Endometrial microvascular endothelial cells (primary cell): Measurements from ENCODE around the gene PLCH2. TPM values are rescaled to one million over a fixed set of nuclear protein-coding genes. Genes with fewer than 3 reads are reported as not detected.
"Not testable (repeated sequence)": the region's sequence is repeated elsewhere in the genome, so short reads cannot be mapped to it uniquely, and the experiment has no call there.

Experiments
- in situ Hi-C: cut with HindIII; loops from 2 replicates; pipeline ENCODE4 v1.10.0; 2017; ENCODE audit warnings: low sequenced_read_pairs, low pct_unique_long_range_greater_than_20kb; ENCODE audit errors: inconsistent ontology term
- total RNA-seq: library from RNA; depleted of rRNA; stranded (reverse); fragments of >200 nt; gene quantifications from one replicate; pipeline ENCODE4 v1.2.3, GENCODE V29; 2015; ENCODE audit errors: inconsistent ontology term

The PLCH2 gene
- total RNA-seq, 1 donor from 2014 or later = not detected

- in situ Hi-C loops = no loop called here
Observed at GRCh38 chr1:2438641-2439040, 37.4 kb upstream of the PLCH2 start.

DNA sequence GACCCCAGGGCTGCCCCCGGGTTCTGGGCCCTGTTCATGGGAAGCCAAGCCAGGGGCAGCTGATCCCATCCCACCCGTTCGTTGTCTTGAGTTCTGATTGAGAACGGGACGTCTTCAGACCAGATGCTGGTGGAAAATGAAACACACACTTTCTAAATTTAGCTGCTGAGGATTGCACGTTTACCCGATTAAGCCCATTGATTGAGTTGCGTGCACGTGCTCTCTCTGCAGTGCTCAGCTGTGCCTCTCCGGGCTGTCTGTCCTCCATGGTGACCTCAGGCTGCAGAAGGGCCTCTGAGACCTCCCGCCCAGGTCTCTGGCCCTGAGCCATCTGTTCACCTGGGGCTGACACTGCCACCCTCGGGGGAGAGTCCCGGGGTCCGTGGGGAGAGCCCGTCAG is 36.7 kb upstream of the PLCH2 start:
- in situ Hi-C loops = no loop called here

- in situ Hi-C loops = not testable (repeated sequence)
Observed at GRCh38 chr1:2440346-2440745, 35.7 kb upstream of the PLCH2 start.

- in situ Hi-C loops = no loop called here
Observed at GRCh38 chr1:2441746-2442145, 34.3 kb upstream of the PLCH2 start.

DNA sequence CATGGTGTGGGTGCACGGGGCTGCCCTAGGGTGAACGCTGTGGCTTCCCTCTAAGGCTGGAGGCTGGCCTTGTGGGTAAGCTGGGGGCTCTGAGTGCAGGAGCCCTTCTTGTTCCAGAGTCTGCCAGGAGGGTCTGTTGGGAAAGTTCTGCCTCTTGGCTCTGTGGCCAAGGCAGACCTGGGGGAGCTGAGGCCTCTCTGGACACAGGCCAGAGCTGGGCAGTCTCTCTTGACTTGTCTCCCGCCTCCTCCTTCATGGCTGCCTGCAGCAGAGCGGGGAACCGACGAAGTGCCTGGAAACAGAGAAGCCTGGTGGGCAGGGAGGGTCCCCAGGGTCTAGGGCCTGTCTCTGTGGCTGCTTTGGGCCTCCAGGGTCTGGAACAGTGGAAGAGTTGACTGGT is 33.4 kb upstream of the PLCH2 start:
- in situ Hi-C loops = no loop called here

DNA sequence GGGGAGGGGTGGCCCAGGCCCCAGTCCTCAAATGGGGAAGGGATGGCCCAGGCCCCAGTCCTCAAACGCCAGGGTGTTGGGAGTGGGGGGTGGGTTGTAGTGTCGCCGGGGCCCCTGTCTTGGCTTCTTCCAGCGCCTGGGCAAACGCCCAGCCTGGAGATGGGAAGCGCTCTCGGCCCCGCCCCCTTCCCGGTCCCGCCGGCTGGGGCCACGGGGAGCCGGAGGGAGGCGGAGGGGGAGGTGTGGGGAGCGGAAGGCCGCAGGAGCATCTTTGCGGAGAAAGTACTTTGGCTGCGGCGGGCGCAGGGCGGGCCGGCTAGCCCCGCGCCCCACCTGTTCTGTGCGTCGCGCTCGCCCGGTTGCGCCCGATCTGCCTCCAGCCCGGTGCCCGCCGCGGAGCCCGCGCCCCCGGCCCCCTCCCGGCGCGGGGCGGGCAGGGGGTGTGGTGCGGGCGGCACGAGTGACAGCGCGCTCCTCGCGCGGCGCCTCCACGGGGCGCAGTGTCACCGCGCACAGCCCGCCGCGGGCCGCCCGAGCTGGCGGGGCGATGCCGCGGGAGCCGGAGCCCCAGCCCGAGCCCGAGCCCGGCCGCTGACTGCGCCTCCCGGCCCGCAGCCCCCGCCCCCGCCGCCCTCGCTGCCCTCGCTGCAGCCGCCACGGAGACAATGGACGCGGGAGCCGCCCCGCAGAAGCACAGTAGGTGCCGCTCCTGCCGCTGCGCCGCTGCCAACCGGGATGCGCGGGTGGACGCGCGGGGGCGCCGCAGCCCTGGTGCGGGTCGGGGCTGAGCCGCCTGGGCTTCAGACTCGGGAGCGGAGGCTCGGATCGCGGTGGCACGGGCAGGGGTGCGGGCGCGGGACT is 32.6 kb upstream of the PLCH2 start:
- in situ Hi-C loops = no loop called here

- in situ Hi-C loops = no loop called here
Observed at GRCh38 chr1:2444138-2444591, 31.9 kb upstream of the PLCH2 start.

DNA sequence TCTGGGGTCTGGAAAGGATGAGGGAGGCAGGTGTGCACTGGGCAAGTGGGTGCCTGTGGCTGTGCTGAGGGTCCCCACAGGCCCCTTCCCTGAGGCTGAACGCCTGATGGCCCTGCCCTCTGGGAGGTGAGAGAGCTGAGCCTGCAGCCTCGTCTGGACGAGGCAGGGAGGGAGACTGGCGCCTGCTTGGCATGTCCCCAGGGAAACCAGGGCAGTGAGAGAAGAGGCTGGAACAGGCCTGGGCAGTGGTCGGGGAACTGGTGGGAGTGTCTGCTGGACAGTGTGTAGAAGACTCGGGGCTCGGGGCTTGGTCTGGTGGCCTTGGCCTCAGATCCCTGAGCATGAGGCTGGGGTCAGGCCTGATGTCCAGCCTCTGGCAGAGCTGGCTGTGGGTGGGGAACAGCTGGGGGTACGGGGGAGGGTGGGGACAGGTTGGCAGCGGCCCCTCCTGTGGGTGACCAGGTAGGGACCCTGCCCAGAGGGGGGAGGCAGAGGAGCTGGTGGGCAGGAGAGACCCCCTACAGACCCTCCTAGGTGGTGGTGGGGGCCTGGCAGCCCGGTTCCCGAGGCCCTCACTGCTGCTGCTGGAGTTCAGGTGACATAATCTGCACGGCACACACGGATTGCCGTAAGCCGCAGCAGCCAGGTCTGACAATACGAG is 30.8 kb upstream of the PLCH2 start:
- in situ Hi-C loops = no loop called here

GRCh38 chr1:2445823-2446215 is 30.3 kb upstream of the PLCH2 start:
- in situ Hi-C loops = no loop called here

GRCh38 chr1:2446394-2446793 is 29.7 kb upstream of the PLCH2 start:
- in situ Hi-C loops = no loop called here

DNA sequence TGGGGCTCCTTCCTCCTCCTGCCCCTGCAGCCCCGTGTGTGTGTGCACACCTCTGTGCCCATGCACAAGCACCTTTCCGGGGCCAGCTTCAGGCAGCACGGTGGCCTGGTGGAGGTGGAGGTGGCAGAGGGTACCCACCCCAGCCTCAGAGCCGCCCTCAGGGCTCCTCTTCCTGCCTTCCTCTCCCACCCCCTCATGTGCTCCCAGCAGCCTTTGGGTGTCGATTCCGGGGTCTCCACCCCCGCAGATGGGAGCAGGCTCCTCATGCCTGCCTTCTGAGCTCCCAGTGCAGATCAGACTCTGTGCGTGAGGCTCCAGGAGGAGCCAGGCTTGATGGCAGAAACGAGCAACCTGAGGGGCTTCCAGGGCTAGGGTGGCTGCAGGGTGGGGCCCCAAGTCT is 29.2 kb upstream of the PLCH2 start:
- in situ Hi-C loops = no loop called here

- in situ Hi-C loops = no loop called here
Observed at GRCh38 chr1:2447276-2448097, 28.6 kb upstream of the PLCH2 start.

DNA sequence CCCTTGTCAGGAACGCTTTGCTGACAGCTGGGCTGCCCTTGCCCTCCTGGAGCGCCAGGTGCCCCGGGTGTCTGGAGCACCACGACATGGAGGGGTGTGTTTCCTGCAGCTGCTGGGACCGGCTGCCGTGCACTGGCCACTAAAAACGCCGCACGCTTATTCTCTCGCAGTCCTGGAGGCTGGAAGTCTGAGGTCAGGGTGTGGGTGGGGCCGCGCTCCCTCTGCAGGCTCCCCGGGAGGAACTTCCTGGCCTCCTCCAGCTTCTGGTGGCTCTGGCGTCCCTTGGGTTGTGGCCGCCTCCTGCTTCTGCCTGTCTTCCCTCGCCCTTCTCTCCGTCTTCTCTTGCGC is 28.0 kb upstream of the PLCH2 start:
- in situ Hi-C loops = no loop called here

DNA sequence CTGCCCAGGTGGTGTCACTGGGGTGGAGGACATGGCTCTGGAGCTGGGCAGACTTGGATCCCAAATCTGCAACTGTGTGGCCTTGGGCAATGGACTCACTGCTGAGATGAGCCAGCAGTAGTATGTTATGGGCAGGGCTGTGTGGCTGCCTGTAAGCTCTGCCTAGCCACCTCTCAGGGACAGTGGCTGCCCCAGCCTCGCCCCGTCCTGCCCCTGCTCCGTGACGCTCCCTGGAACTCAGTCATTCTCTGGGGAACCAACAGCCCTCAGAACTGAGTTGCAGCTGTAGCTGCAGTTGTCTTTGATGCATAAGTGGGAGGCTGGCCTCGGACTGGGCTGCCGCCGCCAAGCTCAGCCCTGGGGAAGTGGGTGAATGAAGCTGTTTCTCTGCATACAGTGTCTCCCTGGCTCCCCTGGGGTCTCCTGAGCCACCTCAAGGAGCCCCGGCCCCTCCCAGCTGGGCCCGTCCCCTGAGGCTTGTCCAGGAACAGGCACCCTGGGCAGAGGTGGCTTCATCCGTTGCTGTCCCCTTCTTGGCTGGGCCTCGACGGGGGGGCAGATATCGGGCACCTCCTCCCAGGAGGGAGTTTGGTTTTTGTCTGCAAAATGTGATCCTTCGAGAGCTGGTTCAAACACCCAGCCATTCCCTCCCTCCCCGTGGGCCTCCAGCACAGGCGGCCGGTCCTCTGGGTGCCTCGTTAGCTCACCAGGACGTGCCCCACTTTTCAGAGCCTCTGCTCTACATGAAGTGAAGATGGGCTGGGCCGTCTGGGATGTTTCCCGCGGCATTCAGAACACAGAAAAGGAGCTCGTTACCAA is 26.2 kb upstream of the PLCH2 start:
- in situ Hi-C loops = no loop called here

GRCh38 chr1:2451741-2452140 is 24.3 kb upstream of the PLCH2 start:
- in situ Hi-C loops = no loop called here

GRCh38 chr1:2452201-2452931 is 23.7 kb upstream of the PLCH2 start:
- in situ Hi-C loops = no loop called here

- in situ Hi-C loops = no loop called here
Observed at GRCh38 chr1:2452932-2453315, 23.2 kb upstream of the PLCH2 start.

DNA sequence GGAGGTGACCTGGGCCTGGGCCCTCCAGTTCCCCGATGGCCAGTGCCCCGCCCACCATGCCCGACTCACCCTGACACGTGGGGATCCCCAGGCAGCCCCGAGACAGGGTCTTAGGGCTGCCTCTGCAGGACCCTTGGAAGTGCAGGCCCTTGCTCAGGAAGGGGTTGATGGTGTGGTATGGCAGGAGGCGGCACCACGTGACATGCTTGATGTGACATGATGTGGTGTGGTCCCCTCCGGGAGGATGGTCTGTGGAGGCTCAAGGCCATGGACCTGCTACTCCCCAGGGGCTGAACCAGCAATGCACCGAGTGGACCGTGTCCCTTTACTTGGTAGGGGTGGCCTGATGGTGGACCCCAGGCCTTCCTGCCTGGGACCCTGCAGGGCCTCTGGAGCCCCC is 21.9 kb upstream of the PLCH2 start:
- in situ Hi-C loops = no loop called here
